SIG-M5 treated with dmso at 0.1 percent for 504 hours (cell line): ENCODE results near the gene GMCL1.
A peak's percentile ranks its signal among the peaks of the same experiment; 100 is the strongest.
"Not testable (repeated sequence)": the region's sequence is repeated elsewhere in the genome, so short reads cannot be mapped to it uniquely, and the experiment has no call there.

Experiments used
- DNase-seq: peaks from one replicate; lab custom pipeline; 2025; ENCODE audit not compliant: unreplicated experiment; lab: John Stamatoyannopoulos, UW

GMCL1 gene

GRCh38 chr2:69846182-69847067 lies 17.0 kb downstream of the GMCL1 start:
- DNase-seq, result no peak

- no peak for DNase-seq
Observed at GRCh38 chr2:69847068-69847828, 17.8 kb downstream of the GMCL1 start.

- no peak for DNase-seq
Observed at GRCh38 chr2:69848186-69848790, 18.8 kb downstream of the GMCL1 start.

- DNase-seq, result no peak
Observed at GRCh38 chr2:69858261-69858660, 28.8 kb downstream of the GMCL1 start.

GRCh38 chr2:69863298-69863697 lies 33.8 kb downstream of the GMCL1 start:
- no peak for DNase-seq

GRCh38 chr2:69888451-69888850 lies 59.0 kb downstream of the GMCL1 start:
- DNase-seq, result no peak

- DNase-seq, result no peak
Observed at GRCh38 chr2:69889302-69889701, 59.8 kb downstream of the GMCL1 start.

- no peak for DNase-seq
Observed at GRCh38 chr2:69890881-69891280, 61.4 kb downstream of the GMCL1 start.

GRCh38 chr2:69892838-69893424 lies 63.5 kb downstream of the GMCL1 start:
- DNase-seq, result not testable (repeated sequence)

GRCh38 chr2:69893684-69894551 lies 64.5 kb downstream of the GMCL1 start, which contains the start of gene SNRNP27:
Gene SNRNP27, plus strand, starts transcription at chr2:69893956. Its CDS starts 29 bp downstream, at chr2:69893985.
- peak; percentile 82 for DNase-seq

- not testable (repeated sequence) for DNase-seq
Observed at GRCh38 chr2:69894737-69895136, 65.3 kb downstream of the GMCL1 start.

- DNase-seq, result peak; percentile 96
Observed at GRCh38 chr2:69902213-69902922, 72.9 kb downstream of the GMCL1 start.

- no peak for DNase-seq
Observed at GRCh38 chr2:69907216-69907615, 77.8 kb downstream of the GMCL1 start.

- DNase-seq, result peak; percentile 83
Observed at GRCh38 chr2:69911985-69912563, 82.6 kb downstream of the GMCL1 start.

- peak; percentile 100 for DNase-seq
Observed at GRCh38 chr2:69914164-69914949, 84.9 kb downstream of the GMCL1 start.

- peak; percentile 7 for DNase-seq
Observed at GRCh38 chr2:69914950-69915945, 85.8 kb downstream of the GMCL1 start, which contains the start of gene MXD1. Gene MXD1, plus strand, starts transcription at chr2:69915109. Its CDS starts 222 bp downstream, at chr2:69915331.

GRCh38 chr2:69916106-69916505 lies 86.6 kb downstream of the GMCL1 start:
- DNase-seq, result no peak
